Cardiac fibroblast (primary cell): ENCODE measurements around the gene TBL1XR1.
A peak's percentile ranks its signal among the peaks of the same experiment; 100 is the strongest.

Experiments
- DNase-seq, 2 donors: peaks; one replicate each; pipeline versions ENCODE4 v3.0.0 to v3.0.0-alpha.2; 2010; ENCODE audit warnings: low read depth in 2 of 2
- H3K4me3 ChIP-seq, 2 donors: replicated peaks in 1 of 2; 1 replicate in 1 of 2; 2 replicates in 1 of 2; pipeline ENCODE4 v1.5.1; 2011; ENCODE audit warnings: low read depth in 2 of 2, low read length in 2 of 2, mild to moderate bottlenecking in 2 of 2, moderate library complexity in 1 of 2
- CTCF ChIP-seq: IDR thresholded peaks from one replicate; pipeline ENCODE4 v1.5.1; 2011; ENCODE audit warnings: low read depth, mild to moderate bottlenecking, low read length, inconsistent platforms

Gene TBL1XR1

GRCh38 chr3:176992565-176992964 is 204.7 kb downstream of the TBL1XR1 start:
- no peak overlapping the region for H3K4me3 ChIP-seq
- no peak for DNase-seq
- TF ChIP-seq CTCF, result no peak

- no peak for TF ChIP-seq CTCF
- DNase-seq, result no peak
- no peak overlapping the region for H3K4me3 ChIP-seq
Observed at GRCh38 chr3:176988795-176989194, 208.5 kb downstream of the TBL1XR1 start.

GRCh38 chr3:176987901-176988650 is 209.2 kb downstream of the TBL1XR1 start:
- H3K4me3 ChIP-seq, result no peak overlapping the region
- no peak for TF ChIP-seq CTCF
- DNase-seq, result peak; percentile 55 to 69

- no peak overlapping the region for H3K4me3 ChIP-seq
- DNase-seq, result peak in 1 of 2 donors; percentile 45
- TF ChIP-seq CTCF, result no peak
Observed at GRCh38 chr3:176978441-176978840, 218.8 kb downstream of the TBL1XR1 start.

- H3K4me3 ChIP-seq, result no peak overlapping the region
- DNase-seq, result no peak
- no peak for TF ChIP-seq CTCF
Observed at GRCh38 chr3:176977331-176977730, 220.0 kb downstream of the TBL1XR1 start.

GRCh38 chr3:176976586-176976985 is 220.7 kb downstream of the TBL1XR1 start:
- TF ChIP-seq CTCF, result no peak
- DNase-seq, result no peak
- H3K4me3 ChIP-seq, result no peak overlapping the region

- no peak overlapping the region for H3K4me3 ChIP-seq
- no peak for TF ChIP-seq CTCF
- DNase-seq, result no peak
Observed at GRCh38 chr3:176974279-176974678, 223.0 kb downstream of the TBL1XR1 start.
